ENCODE data around the gene NFIL3.

DNA sequence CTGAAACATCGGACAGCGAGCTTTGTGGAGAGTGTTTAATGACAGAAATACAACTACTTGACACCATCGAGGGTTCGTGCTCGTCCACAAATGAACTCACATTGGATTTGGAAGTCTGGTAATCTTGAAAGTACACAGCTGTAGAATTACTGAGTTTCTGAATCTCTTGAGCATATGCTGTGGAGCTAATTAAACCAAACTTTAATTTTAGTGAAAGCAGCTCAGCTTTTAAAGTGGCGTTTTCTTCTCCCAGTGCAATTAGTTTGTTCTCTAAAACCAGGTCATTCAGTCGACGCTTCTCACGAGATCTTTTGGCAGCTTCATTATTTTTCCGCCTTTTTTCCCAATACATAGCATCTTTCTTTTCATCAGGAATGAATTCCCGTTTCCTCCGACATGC lies 13.5 kb downstream of the NFIL3 start:
- no peak for TF ChIP-seq FOXM1 (IDR thresholded peaks at IDR 0.05; ENCODE audit: borderline replicate concordance)
- no peak for TF ChIP-seq BHLHE40 (IDR thresholded peaks at IDR 0.05; ENCODE audit: borderline replicate concordance)
- TF ChIP-seq ELF4 (IDR thresholded peaks at IDR 0.05), result no peak
- no peak for TF ChIP-seq SP1 (IDR thresholded peaks at IDR 0.05)
- TF ChIP-seq TARDBP (IDR thresholded peaks at IDR 0.05), result no peak
- no peak for TF ChIP-seq FOXA1 (IDR thresholded peaks at IDR 0.05)
- TF ChIP-seq NFRKB (IDR thresholded peaks at IDR 0.05), result no peak
- TF ChIP-seq HDGF (IDR thresholded peaks at IDR 0.05; ENCODE audit: borderline replicate concordance), result no peak
- TF ChIP-seq ZNF384 (IDR thresholded peaks at IDR 0.05), result no peak
- TF ChIP-seq SUZ12 (IDR thresholded peaks at IDR 0.05), result no peak
- TF ChIP-seq L3MBTL2 (conservative IDR thresholded peaks at IDR 0.05), result no peak
- no peak for TF ChIP-seq ARNT (IDR thresholded peaks at IDR 0.05)
- TF ChIP-seq FOXK2 (IDR thresholded peaks at IDR 0.05), result no peak
- no peak for TF ChIP-seq PKNOX1 (IDR thresholded peaks at IDR 0.05)

Measured in HEK293T (cell line).